ENCODE data around the gene WDR48.

The WDR48 gene

GRCh38 chr3:39140341-39140971, 88.6 kb downstream of the WDR48 start:
- DNase-seq (ENCODE audit: low read depth) = no peak

- DNase-seq (ENCODE audit: low read depth) = no peak
These were observed 89.6 kb downstream of the WDR48 start for GRCh38 chr3:39141171-39141995.

- DNase-seq (ENCODE audit: low read depth) = no peak
These were observed 90.3 kb downstream of the WDR48 start for GRCh38 chr3:39142067-39142466.

- no peak for DNase-seq (ENCODE audit: low read depth)
These were observed 91.5 kb downstream of the WDR48 start for GRCh38 chr3:39143051-39143885.

- DNase-seq (ENCODE audit: low read depth) = no peak
These were observed 92.4 kb downstream of the WDR48 start for GRCh38 chr3:39144095-39144747.

- no peak for DNase-seq (ENCODE audit: low read depth)
These were observed 93.0 kb downstream of the WDR48 start for GRCh38 chr3:39144748-39145380.

- DNase-seq (ENCODE audit: low read depth) = no peak
These were observed 94.3 kb downstream of the WDR48 start for GRCh38 chr3:39146083-39146501.

All from stimulated activated CD8-positive, alpha-beta memory T cell treated with anti-CD3 and anti-CD28 coated beads, Interleukin-15, amount 100 ng/mL, for 24 hours (primary cell).